Testis (tissue), 2 donors: Measurements from ENCODE around the gene SEC11A.

Source experiments
- POLR2A ChIP-seq: fragments of 450-650 bp; IDR thresholded peaks from one replicate; pipeline ENCODE4 v1.6.1; 2017; ENCODE audit warnings: antibody characterized with exemption, mild to moderate bottlenecking, moderate library complexity
- TF ChIP-seq, protein P1 (sequence below), 3 experiments: fragments of 450-650 bp in 2 of 3; fragments of 200-600 bp in 1 of 3; sonication (generic) in 1 of 3; IDR thresholded peaks; one replicate each; pipeline ENCODE4 v1.5.1; 2016 to 2019; ENCODE audit warnings: antibody characterized with exemption in 3 of 3, mild to moderate bottlenecking in 2 of 3, moderate library complexity in 1 of 3

DNA sequence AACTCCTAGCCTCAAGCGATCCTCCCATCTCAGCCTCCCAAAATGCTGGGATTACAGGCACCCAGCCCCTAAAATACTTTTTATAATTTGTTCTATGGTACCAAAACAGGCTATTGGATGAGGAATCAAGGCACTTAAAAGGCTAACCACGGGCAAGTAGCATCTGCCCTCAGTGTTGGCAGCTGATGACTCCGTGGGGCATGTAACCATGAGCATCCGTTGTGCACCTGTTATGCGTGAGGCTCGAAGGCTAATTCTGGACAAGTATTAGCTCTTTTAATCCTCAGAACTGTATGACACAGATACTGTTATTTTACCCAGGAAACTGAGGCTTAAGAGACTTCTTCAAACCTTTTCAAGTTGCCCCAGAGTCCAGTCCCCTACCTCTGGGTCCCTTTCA lies 72.1 kb downstream of the SEC11A start:
- TF ChIP-seq, protein P1, sequence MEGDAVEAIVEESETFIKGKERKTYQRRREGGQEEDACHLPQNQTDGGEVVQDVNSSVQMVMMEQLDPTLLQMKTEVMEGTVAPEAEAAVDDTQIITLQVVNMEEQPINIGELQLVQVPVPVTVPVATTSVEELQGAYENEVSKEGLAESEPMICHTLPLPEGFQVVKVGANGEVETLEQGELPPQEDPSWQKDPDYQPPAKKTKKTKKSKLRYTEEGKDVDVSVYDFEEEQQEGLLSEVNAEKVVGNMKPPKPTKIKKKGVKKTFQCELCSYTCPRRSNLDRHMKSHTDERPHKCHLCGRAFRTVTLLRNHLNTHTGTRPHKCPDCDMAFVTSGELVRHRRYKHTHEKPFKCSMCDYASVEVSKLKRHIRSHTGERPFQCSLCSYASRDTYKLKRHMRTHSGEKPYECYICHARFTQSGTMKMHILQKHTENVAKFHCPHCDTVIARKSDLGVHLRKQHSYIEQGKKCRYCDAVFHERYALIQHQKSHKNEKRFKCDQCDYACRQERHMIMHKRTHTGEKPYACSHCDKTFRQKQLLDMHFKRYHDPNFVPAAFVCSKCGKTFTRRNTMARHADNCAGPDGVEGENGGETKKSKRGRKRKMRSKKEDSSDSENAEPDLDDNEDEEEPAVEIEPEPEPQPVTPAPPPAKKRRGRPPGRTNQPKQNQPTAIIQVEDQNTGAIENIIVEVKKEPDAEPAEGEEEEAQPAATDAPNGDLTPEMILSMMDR (IDR thresholded peaks at IDR 0.05), result no peak
- no peak for TF ChIP-seq POLR2A
